Measurements from ENCODE around the gene RHOF.
A peak's percentile ranks its signal among the peaks of the same experiment; 100 is the strongest.

The RHOF gene, protein sequence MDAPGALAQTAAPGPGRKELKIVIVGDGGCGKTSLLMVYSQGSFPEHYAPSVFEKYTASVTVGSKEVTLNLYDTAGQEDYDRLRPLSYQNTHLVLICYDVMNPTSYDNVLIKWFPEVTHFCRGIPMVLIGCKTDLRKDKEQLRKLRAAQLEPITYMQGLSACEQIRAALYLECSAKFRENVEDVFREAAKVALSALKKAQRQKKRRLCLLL

DNA sequence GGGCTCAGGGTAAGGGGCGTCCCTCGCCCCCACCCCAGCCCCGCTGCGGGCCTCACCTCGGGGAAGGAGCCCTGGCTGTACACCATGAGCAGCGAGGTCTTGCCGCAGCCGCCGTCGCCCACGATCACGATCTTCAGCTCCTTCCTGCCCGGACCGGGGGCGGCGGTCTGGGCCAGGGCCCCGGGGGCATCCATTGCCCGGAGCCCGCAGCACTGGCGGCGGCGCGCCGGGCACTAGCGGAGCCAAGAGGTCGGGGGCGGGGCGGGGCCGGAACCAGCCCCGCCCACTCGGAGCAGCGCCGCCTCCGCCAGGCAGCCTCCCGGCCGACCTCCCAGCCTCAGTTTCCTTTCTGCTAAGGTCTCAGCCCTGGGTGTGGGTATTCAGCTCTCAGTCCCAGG is at the start of gene RHOF:
Gene RHOF, minus strand, starts transcription at position 249 of the 398 bp plus-strand sequence. Its CDS starts 55 bp downstream, at position 194.
- DNase-seq: peak; percentile 75

DNA sequence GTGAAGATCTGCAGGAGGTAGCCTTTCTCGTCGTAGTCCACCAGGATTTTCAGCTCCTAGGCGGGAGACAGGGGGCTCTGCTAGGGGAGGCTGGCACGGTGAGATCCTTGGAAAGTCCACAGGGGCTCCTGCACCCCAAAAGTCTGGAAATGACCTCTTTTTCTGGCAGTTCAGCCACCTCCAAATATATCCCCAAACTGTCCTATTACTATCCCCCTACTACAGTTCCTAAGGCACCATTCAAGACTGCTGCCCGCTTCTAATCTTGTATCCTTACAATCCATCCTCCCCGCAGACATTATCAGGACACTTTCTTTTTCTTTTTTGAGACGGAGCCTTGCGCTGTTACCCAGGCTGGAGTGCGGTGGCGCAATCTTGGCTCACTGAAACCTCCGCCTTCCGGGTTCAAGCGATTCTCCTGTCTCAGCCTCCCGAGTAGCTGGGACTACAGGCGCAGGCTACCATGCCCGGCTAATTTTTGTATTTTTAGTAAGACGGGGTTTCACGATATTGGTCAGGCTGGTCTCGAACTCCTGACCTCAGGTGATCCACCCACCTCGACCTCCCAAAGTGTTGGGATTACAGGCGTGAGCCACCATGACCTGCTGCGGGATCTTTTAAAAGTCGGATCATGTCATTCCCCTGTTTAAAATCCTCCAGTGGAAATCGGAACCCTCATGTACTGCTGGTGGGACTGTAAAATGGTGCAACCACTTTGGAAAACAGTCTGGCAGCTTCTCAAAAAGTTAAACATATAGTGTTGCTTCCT is 46.7 kb upstream of the RHOF start:
- no peak for DNase-seq

DNA sequence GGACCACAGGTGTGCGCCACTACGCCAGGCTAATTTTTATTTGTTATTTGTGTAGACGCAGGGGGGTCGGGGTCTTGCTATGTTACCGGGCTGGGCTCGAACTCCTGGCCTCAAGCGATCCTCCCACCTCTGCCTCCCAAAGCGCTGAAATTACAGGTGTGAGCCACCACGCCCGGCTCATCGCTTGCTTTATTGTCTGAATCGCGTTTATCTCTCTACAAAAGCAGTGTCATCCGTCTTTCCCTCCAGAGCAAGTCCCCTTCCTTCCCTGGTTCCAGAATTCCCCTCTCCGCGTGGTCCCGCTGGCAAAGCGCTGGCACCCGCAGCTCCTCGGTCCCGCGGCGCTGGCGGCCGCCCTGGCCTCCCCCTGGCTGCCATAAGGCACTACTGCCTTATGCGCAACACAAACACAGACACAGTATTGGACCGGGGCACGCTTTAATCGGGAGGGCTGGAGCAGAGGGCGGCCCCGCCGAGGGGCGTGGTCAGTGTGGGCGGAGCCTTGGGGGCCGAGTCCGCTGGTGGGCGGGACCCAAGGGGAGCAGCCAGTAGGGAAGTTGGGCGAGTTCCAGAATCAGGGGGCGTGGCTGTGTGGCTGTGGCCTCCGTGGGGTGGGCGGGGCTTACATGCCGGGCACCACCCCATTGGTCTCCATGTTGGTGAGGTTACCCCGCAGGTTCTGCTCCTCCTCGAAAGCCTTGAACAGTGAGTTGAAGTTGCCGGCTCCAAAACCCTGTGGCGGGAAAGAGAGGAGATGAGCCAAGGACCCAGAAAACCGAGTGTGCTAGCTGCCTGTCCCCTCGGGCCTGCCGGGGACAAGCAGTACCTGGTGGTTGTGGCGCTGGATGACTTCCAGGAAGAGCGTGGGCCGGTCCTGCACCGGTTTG is 45.9 kb upstream of the RHOF start:
- DNase-seq: peak; percentile 100

DNA sequence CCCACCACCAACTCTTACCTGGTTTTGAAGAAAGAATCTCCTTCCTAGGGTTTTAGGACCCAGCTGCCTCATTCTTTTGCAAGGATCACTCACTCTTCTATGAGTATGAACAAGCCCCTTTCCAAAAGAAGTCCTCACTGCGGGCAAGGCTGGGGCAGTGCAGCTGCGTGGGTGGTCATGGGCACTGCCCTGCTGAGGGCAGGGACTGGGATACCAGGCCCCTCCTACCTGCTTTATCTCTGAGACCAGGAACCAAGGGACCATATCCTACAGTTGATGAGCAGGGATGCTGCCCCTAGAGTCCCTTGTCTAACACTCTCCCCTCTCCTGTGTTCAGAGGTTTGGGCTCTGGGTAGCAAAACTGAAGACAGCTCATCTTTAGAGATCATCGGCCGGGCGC is 44.6 kb upstream of the RHOF start:
- DNase-seq: no peak

DNA sequence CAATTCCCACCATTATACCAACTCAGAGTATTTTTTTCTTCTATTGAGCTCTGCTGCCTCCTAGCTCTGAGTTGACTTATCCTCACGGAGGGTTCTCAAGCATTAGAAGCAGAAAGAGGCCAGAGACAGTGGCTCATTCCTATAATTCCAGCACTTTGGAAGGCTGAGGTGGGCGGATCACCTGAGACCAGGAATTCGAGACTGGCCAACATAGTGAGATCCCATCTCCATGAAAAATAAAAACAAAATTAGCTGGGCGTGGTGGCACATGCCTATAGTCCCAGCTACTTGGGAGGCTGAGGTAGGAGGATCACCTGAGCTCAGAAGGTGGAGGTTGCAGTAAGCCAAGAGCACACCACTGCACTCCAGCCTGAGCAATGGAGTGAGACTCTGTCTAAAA is 44.2 kb upstream of the RHOF start:
- DNase-seq: no peak

DNA sequence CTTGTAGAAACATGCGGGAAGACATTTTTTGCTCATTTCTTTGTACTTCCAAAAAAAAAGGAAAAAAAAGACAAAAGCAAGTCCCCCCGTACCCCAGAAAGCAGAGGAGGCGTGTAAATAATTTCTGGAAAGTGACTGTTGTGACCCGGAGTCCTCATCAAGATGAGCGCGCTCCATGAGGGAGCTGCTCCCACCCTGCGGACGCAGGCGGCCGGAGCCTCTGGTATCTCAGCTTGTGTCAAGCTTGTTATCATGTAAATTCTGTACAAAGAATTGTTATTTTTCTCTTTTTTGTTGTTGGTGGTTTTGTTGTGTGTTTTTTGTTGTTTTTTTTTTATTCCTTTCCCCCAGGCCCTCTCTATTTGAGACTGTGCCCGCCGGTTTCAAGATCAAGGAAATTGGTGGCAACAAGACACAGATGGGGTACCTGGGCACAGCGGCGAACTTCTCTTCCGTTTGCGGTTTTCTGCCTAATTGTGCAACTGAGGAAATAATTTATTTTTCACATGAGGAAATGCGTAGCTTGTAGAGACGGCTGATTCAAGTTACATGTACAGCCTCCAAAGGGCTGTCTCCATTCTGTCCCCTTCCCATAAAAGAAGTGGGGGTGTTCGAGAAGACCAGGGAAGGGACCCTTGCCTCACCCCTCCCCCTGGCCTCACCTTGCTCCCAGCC is 38.2 kb upstream of the RHOF start:
- no peak for DNase-seq

DNA sequence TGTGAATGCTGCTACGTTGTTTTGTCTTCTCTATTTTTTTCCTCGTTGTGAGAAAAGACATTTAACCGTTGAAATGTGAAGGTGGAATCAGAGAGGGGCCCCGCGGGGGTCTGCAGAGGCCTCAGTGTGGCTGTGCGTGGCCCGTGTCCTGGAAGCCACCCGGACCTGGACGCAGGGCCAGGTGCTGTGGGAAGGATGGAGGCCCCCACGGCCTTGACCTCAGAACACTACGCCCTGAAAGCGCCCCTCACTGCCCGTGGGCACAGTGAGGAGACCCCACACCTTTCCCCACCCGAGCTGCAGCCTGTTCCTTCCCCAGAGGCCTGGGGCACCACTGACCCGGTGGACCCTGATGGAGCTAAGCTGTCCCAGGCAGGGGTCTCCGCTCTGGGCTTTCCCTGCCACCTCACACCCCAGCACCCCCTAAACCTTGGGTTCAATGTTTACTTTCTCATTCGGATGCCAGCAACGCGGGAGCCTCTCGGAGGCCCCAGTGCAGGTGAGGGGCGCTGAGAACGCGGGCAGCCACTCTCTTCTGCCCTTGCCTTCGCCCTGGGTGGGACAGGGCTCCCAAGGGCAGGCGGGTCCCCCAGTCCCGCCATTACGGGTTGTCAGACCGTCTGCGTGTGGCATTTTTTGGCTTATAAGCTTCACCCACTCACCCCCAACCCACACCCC is 37.2 kb upstream of the RHOF start:
- no peak for DNase-seq

DNA sequence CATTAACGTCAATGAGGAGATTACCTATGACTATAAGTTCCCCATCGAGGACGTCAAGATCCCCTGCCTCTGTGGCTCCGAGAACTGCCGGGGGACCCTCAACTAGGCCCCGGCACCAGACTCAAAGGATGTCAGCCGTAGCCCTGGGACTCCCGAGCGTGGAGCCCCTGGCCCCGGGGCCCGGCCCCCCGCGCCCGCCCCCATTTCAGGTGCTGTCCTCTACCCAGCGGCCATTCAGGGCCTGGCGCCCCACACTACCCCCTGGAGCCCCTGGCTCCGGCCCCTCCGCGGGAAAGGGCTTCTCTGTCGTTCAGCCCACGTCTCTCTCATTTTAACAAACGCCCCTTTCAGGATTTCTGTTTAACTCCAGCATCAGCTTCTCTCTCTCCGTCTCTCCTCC is 36.6 kb upstream of the RHOF start:
- no peak for DNase-seq

DNA sequence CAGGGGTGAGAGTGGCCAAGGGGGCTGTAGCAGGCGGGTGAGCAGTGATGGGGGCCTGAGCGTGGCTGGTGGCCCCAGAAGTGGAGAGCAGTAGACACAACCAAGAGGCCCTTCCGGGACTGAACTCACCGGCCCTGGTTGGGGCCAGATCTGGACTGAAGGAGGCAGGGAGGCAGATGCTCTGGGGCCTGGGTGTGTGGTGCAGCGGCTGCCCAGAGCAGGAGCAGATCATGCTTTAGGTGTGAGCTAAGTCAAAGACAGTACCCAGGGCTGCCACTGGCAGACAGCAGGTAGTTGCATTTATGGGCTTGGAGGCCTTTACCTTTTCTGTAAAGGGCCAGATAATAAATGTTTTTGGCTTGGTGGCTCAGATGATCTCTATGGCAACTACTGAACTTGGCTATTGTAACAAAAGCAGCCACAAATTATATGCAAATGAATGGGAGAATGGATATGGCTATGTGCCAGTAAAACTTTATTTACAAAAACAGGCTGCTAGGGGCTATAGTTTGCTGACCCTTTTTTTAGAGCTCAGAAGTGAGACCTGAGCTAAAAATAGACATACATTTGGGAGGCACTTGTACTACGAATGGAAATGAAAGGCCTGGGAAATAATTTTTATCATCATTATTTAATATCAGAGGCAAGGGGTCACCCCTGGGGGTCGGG is 35.9 kb upstream of the RHOF start:
- DNase-seq: no peak

DNA sequence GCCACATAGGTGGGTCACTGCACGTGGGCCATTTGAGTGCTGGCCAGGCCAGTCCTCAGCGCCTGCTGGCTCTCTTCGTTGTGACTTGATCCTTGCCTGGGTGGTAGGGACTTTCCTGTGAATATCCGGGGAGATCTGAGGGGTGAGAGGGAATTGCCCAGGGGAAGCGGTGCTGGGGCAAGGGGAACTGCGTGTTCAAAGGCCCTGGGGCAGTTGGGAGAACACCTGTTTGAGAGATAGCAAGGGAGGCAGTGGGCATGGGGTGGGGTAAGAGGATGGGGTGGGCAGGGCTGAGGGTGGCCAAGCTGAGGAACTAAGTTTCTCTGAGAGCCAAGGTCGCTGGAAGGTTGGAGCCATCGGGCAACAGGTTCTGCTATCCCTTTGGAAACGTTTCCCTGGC is 35.3 kb upstream of the RHOF start:
- no peak for DNase-seq

DNA sequence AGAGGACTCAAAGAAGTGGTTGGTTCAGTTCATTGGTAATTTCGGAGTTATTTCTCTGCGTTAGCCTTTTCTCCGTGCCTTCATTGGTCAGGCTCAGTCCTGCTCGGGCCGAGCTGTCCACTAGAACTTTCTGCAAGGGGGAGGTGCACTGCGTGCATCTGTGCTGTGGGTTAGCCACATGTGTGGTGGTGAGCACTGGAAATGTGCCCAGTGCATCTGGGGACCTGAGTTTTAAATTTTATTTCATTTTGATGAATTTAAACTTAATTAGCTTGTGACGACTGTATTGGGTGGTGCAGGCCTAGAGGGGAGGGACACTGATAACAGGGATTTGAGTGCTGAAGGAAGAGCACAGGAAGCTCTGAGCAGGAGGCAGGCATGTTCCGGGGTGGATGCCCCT is 34.8 kb upstream of the RHOF start:
- no peak for DNase-seq

DNA sequence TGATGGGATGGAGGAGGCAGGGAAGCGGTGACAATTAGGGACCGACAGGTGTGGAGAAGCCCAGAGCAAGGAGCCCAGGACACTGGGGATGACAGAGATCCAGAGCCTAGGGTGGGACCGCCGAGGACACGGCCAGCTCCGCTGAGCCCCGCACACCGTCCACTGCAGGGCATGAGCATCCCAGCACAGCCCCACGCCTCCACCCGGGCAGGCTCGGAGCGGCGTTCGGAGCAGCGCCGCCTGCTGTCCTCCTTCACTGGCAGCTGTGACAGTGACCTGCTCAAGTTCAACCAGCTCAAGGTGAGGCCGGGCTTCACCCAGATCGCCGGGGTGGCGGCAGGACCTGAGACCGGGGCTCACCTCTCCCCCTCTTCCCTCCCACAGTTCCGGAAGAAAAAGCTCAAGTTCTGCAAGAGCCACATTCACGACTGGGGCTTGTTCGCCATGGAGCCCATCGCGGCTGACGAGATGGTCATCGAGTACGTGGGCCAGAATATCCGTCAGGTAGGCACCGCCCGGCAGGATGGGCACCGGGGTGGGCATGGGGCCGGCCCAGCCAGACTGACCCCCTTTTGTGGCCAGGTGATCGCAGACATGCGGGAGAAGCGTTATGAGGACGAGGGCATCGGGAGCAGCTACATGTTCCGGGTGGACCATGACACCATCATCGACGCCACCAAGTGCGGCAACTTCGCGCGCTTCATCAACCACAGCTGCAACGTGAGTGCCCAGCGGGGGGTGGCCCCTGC is 34.0 kb upstream of the RHOF start:
- DNase-seq: no peak

DNA sequence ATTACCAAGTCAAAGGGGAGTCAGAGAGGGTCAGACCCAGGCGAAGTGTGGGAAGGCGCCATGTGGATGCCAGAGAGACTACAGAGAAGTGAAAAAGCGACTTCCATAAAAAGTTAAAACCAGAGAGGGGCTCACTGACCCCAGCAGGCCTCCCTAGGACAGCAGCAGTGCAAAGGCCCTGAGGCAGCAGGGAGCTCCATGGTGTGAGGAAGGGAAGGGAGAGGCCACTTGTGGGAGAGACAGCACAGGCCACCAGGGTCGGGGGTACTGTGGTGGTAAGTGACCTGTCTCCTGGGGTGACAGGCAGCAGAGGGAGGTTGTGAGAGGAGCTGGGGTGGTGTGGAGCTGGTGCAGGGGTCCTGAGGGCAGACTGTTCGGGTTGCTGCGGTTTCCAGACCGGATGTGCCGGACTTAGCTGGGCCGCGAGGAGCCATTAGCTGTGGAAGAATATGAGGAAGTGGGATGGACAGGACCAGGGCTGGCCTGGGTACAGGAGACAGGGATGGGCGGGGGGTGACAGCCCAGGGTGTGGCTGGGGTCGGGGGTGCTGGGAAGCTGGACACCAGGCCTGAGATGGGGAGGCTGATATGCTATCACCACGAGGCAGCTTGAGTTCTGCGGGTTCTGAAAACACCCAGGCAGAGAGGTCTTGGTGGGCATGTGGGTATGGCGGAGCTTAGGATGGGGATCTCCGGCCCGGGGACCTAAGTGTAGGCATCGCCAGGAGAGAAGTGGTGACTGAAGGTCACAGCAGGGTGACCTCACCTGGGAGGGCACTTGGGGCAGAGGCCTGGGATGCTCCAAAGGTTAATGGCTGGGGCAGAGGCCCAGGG is 33.0 kb upstream of the RHOF start:
- DNase-seq: no peak

DNA sequence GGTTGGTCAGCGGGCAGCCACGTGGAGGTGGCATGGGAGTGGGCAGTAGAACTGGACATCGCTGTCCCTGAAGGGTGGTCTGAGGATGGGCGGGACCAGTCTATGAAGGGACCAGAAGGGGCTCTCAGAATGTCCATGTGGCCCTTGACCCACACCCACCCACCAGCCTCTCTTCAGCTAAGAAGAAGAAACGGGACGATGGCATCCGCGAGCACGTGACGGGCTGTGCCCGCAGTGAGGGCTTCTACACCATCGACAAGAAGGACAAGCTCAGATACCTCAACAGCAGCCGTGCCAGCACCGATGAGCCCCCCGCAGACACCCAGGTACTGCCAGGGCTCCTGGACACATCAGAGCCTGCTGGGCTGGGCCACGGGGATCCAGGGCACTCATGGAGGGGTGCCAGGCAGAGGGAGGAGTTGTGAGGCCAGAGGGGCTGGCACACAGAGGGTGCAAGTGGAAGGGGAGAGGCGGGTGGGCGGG is 31.6 kb upstream of the RHOF start:
- no peak for DNase-seq

DNA sequence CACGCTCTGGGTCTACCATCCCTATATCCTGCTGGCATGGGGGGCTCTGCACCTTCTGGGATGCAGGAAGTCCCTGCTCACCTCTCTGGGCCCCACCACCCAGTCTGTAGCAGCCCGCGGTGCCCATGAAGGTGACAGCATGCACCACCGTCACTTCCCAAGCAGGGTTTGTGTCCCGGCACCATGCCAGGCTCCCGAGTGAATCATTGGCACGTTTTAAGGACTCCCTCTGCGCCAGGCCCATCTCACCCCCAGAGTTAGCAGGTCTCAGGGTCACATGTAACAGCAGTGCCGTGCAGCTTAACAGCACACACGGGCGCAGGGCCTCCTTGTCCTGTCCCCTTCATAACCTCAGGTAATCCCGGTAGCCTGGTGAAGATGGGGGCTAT is 30.2 kb upstream of the RHOF start:
- no peak for DNase-seq

DNA sequence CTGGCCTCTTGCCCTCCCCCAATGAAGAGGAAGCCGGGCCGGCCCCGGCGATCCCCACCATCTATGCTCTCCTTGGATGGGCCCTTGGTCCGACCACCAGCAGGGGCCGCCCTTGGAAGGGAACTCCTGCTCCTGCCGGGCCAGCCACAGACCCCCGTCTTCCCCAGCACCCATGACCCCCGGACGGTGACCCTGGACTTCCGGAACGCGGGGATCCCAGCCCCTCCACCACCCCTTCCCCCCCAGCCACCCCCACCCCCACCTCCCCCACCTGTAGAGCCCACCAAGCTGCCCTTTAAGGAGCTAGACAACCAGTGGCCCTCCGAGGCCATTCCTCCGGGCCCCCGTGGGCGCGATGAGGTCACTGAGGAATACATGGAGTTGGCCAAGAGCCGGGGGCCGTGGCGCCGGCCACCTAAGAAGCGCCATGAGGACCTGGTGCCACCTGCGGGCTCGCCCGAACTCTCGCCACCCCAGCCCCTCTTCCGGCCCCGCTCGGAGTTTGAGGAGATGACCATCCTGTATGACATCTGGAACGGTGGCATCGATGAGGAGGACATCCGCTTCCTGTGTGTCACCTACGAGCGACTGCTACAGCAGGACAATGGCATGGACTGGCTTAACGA is 29.7 kb upstream of the RHOF start:
- DNase-seq: no peak

DNA sequence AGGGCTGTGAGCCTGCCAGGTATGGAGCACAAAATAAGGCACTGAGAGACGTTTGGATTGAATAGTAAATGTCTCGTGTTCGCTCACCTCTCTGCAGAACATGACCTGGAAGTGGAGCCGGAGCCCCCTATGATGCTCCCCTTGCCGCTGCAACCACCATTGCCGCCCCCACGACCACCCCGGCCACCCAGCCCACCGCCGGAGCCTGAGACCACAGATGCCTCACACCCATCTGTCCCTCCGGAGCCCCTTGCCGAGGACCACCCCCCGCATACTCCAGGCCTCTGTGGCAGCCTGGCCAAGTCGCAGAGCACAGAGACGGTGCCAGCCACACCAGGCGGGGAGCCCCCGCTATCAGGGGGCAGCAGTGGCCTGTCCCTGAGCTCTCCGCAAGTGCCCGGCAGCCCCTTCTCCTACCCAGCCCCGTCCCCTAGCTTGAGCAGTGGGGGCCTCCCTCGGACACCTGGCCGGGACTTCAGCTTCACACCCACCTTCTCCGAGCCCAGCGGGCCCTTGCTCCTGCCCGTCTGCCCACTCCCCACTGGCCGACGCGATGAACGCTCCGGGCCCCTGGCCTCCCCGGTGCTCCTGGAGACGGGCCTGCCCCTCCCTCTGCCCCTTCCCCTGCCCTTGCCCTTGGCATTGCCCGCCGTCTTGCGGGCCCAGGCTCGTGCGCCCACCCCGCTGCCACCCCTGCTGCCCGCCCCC is 29.1 kb upstream of the RHOF start:
- no peak for DNase-seq

DNA sequence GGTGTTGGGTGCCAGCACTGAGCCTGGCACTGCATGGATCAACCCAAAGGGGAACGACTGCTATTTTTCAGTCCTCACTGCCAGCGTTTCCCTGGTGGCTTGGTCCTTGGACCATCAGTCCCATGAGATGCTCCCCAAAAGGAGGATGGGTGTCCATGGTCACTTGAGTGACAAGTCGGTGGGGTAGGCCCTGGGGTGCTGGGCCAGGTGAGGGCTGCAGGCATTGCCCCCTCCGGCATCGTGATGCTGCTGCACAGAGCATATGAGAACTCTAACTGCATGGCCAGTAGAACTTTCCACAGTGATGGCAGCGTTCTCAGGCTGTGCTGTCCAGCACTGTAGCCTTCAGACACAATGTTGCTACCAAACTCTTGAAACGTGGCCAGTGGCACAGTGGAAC is 26.6 kb upstream of the RHOF start:
- DNase-seq: no peak
